Measurements from ENCODE around the gene NKTR. TPM values are rescaled to one million over a fixed set of nuclear protein-coding genes. Genes with fewer than 3 reads are reported as not detected.
A peak's percentile ranks its signal among the peaks of the same experiment; 100 is the strongest.

The NKTR gene
- total and polyA plus RNA-seq, 2 of the 13 experiments (the other 11 are each of a cell fraction or from before 2014, with no cell fraction given): 41.3 to 59.6 TPM

DNA sequence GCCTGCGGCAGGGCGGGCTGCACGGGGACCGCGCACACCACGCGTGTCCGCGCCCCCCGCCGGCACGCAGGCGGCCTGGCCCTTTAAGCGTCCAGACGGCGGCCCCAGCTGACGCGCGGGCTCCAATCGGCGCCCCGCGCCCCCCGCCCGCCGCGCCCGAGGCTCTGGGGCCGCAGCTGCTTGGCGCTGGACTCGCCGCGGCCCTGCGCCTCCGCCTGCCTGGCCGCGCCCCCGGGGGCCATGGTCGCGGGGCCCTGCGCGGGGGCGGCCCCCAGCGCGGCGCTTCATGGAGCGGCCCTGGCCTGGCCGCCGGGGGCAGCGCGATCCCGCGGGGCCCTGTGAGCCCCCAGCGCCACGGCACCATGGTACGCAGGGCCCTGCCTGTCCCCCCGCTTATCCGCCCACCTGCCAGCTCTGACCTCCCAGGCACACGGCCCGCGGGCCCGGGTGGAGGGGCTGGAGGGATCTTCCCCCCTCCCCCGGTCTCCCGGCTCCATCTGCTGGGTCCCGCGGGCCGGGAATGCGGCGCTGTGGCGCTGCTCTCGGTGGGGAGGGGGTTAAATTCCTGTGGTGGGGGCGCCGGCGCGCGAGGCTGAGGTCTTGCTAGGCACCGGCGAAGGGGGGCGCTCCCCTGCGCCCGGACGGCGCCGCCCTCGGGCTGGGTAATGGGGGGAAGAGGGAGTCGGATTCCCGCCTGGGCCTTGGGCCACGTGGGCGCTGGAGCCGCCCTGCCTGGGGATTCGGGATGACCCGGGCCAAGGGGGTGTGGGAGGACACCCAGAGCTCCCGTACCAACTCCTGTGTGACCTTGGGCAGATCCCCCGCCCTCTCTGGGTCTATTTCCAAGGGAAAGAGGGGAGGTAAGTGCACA is 54.1 kb downstream of the NKTR start (continued):
- TF ChIP-seq ZNF724P (CRISPR knock-in tag; IDR thresholded peaks at IDR 0.05; ENCODE audit: borderline replicate concordance) (no peak), RORA (CRISPR knock-in tag; IDR thresholded peaks at IDR 0.05) (no peak), TEF (CRISPR knock-in tag; IDR thresholded peaks at IDR 0.05) (0 out of 2 replicates have a peak, but pooled peaks have one; percentile 19), KMT2B (CRISPR knock-in tag; IDR thresholded peaks at IDR 0.05) (peak; percentile 63), ZNF615 (CRISPR knock-in tag; IDR thresholded peaks at IDR 0.05; ENCODE audit: borderline replicate concordance) (no peak), DRAP1 (CRISPR knock-in tag; IDR thresholded peaks at IDR 0.05) (no peak), KDM2A (CRISPR knock-in tag; IDR thresholded peaks at IDR 0.05; ENCODE audit: borderline replicate concordance, low read depth) (peak; percentile 52), THAP11 (CRISPR knock-in tag; IDR thresholded peaks at IDR 0.05) (no peak), ZNF558 (CRISPR knock-in tag; IDR thresholded peaks at IDR 0.05; ENCODE audit: borderline replicate concordance) (no peak), ZBTB26 (CRISPR knock-in tag; IDR thresholded peaks at IDR 0.05; ENCODE audit: borderline replicate concordance) (no peak), ZNF121 (CRISPR knock-in tag; IDR thresholded peaks at IDR 0.05) (no peak), ZFAT (CRISPR knock-in tag; conservative IDR thresholded peaks at IDR 0.05) (no peak), HDAC1 (CRISPR knock-in tag; IDR thresholded peaks at IDR 0.05) (peak; percentile 57; the same call in 1 of the 2 replicates), ISX (CRISPR knock-in tag; conservative IDR thresholded peaks at IDR 0.05) (no peak), EED (CRISPR knock-in tag; IDR thresholded peaks at IDR 0.05) (no peak), CHCHD3 (CRISPR knock-in tag; IDR thresholded peaks at IDR 0.05) (peak; percentile 79), SNAI1 (CRISPR knock-in tag; IDR thresholded peaks at IDR 0.05; ENCODE audit: borderline replicate concordance) (0 out of 2 replicates have a peak, but pooled peaks have one; percentile 28), KDM5B (CRISPR knock-in tag; IDR thresholded peaks at IDR 0.05; ENCODE audit: borderline replicate concordance) (peak; percentile 68; the same call in 1 of the 2 replicates), HOXD1 (CRISPR knock-in tag; IDR thresholded peaks at IDR 0.05) (no peak), LRRFIP1 (CRISPR knock-in tag; conservative IDR thresholded peaks at IDR 0.05) (no peak), ZNF251 (CRISPR knock-in tag; IDR thresholded peaks at IDR 0.05) (no peak), BCL6 (CRISPR knock-in tag; IDR thresholded peaks at IDR 0.05) (no peak), SP140L (CRISPR knock-in tag; IDR thresholded peaks at IDR 0.05; ENCODE audit: borderline replicate concordance) (no peak)
- TF ChIP-seq, protein P1, sequence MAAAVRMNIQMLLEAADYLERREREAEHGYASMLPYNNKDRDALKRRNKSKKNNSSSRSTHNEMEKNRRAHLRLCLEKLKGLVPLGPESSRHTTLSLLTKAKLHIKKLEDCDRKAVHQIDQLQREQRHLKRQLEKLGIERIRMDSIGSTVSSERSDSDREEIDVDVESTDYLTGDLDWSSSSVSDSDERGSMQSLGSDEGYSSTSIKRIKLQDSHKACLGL (CRISPR knock-in tag; IDR thresholded peaks at IDR 0.05): peak; percentile 64; the same call in 1 of the 2 replicates
